ENCODE data around the gene OR51A4. TPM values are rescaled to one million over a fixed set of nuclear protein-coding genes. Genes with fewer than 3 reads are reported as not detected.

The OR51A4 gene
- total RNA-seq, 1 donor from 2014 or later, result not detected

Other genes with a start within 250 kb of the OR51A4 start
- not detected in 2 replicates for gene OR51E2, start 249.8 kb downstream of the OR51A4 start, total RNA-seq
- gene MMP26, start 242.8 kb downstream of the OR51A4 start, total RNA-seq, result not detected in 2 replicates
- not detected in 2 replicates for gene OR51F1, start 177.7 kb downstream of the OR51A4 start, total RNA-seq
- not detected in 2 replicates for gene OR52R1, start 143.2 kb downstream of the OR51A4 start, total RNA-seq
- not detected in 2 replicates for gene OR51F2, start 126.3 kb downstream of the OR51A4 start, total RNA-seq
- gene OR51S1, start 98.4 kb downstream of the OR51A4 start, total RNA-seq, result not detected in 2 replicates
- not detected in 2 replicates for gene OR51T1, start 65.7 kb downstream of the OR51A4 start, total RNA-seq
- gene OR51A7, start 43.8 kb downstream of the OR51A4 start, total RNA-seq, result not detected in 2 replicates
- gene OR51G2, start 28.3 kb downstream of the OR51A4 start, total RNA-seq, result not detected in 2 replicates
- not detected in 2 replicates for gene OR51G1, start 23.3 kb downstream of the OR51A4 start, total RNA-seq
- not detected in 2 replicates for gene OR51A2, start 8.1 kb upstream of the OR51A4 start, total RNA-seq
- not detected in 2 replicates for gene OR51L1, start 47.2 kb upstream of the OR51A4 start, total RNA-seq
- gene OR52J3, start 98.9 kb upstream of the OR51A4 start, total RNA-seq, result not detected in 2 replicates
- gene OR52E2, start 112.0 kb upstream of the OR51A4 start, total RNA-seq, result not detected in 2 replicates
- gene OR52E1, start 122.0 kb upstream of the OR51A4 start, total RNA-seq, result not detected in 2 replicates
- not detected in 2 replicates for gene OR52A5, start 190.8 kb upstream of the OR51A4 start, total RNA-seq
- not detected in 2 replicates for gene OR52A1, start 207.2 kb upstream of the OR51A4 start, total RNA-seq